Subcutaneous abdominal adipose tissue (tissue), 5 donors: ENCODE measurements around the gene LGALS8.
A peak's percentile ranks its signal among the peaks of the same experiment; 100 is the strongest.

Source experiments
- H3K27ac ChIP-seq: one replicate; pipeline ENCODE4 v1.7.0; 2013; ENCODE audit warnings: low read depth, mild to moderate bottlenecking, inconsistent platforms, low read length, moderate library complexity
- H3K27me3 ChIP-seq, 5 donors: one replicate each; pipeline ENCODE4 v1.7.0; 2013; ENCODE audit warnings: low read length in 5 of 5, inconsistent platforms in 1 of 5; ENCODE audit not compliant: control insufficient read depth in 5 of 5, insufficient read depth in 4 of 5
- H3K36me3 ChIP-seq, 5 donors: one replicate each; pipeline ENCODE4 v1.7.0; 2013; ENCODE audit warnings: low read length in 5 of 5; ENCODE audit not compliant: control insufficient read depth in 5 of 5, insufficient read depth in 5 of 5
- H3K4me1 ChIP-seq, 5 donors: one replicate each; pipeline ENCODE4 v1.7.0; 2013; ENCODE audit warnings: low read length in 5 of 5, mild to moderate bottlenecking in 3 of 5, moderate library complexity in 1 of 5; ENCODE audit not compliant: control insufficient read depth in 5 of 5, insufficient read depth in 5 of 5
- H3K4me3 ChIP-seq, 5 donors: one replicate each; pipeline ENCODE4 v1.7.0; 2013; ENCODE audit warnings: low read length in 5 of 5, low read depth in 1 of 5
- H3K9ac ChIP-seq, 5 donors: one replicate each; pipeline ENCODE4 v1.7.0; 2013; ENCODE audit warnings: low read length in 5 of 5, mild to moderate bottlenecking in 4 of 5, moderate library complexity in 3 of 5
- H3K9me3 ChIP-seq, 5 donors: one replicate each; pipeline ENCODE4 v1.7.0; 2013; ENCODE audit warnings: low read length in 5 of 5; ENCODE audit not compliant: control insufficient read depth in 5 of 5
- donor health status: healthy.
- donor health status: healthy.
- donor health status: healthy.
- donor health status: healthy.
- donor health status: healthy.

LGALS8 gene

GRCh38 chr1:236522937-236523703 lies 662 bp upstream of the LGALS8 start:
- peak overlapping the region; percentile 99 for H3K27ac ChIP-seq
- peaks cover 2 to 29% (median 14%) of the 10 kb centered on the region in 5 donors for H3K4me1 ChIP-seq
- H3K9ac ChIP-seq: peak overlapping the region; percentile 84 to 98 (median 95)
- peaks cover 11 to 16% (median 14%) of the 10 kb centered on the region in 5 donors for H3K36me3 ChIP-seq
- H3K9me3 ChIP-seq: no peaks in the 10 kb centered on the region
- no peaks in the 10 kb centered on the region for H3K27me3 ChIP-seq
- peak overlapping the region; percentile 83 to 95 (median 86) for H3K4me3 ChIP-seq

GRCh38 chr1:236524142-236524894 lies 536 bp downstream of the LGALS8 start:
- peaks cover 2 to 29% (median 14%) of the 10 kb centered on the region in 5 donors for H3K4me1 ChIP-seq
- H3K9me3 ChIP-seq: no peaks in the 10 kb centered on the region
- H3K4me3 ChIP-seq: peak overlapping the region; percentile 83 to 98 (median 92)
- H3K27ac ChIP-seq: peak overlapping the region; percentile 99
- no peaks in the 10 kb centered on the region for H3K27me3 ChIP-seq
- H3K36me3 ChIP-seq: peaks cover 11 to 16% (median 14%) of the 10 kb centered on the region in 5 donors
- peak overlapping the region; percentile 95 to 98 (median 96) for H3K9ac ChIP-seq

GRCh38 chr1:236524895-236525184 lies 1.1 kb downstream of the LGALS8 start:
- H3K9me3 ChIP-seq: no peaks in the 10 kb centered on the region
- peaks cover 2 to 29% (median 14%) of the 10 kb centered on the region in 5 donors for H3K4me1 ChIP-seq
- peak overlapping the region; percentile 95 to 98 (median 96) for H3K9ac ChIP-seq
- peaks cover 11 to 16% (median 14%) of the 10 kb centered on the region in 5 donors for H3K36me3 ChIP-seq
- H3K27me3 ChIP-seq: no peaks in the 10 kb centered on the region
- peak overlapping the region; percentile 83 to 98 (median 92) for H3K4me3 ChIP-seq
- H3K27ac ChIP-seq: peak overlapping the region; percentile 99

- H3K4me1 ChIP-seq: peaks cover 2 to 27% (median 11%) of the 10 kb centered on the region in 5 donors
- peaks cover 13 to 17% (median 14%) of the 10 kb centered on the region in 5 donors for H3K36me3 ChIP-seq
- peak overlapping the region; percentile 11 for H3K27ac ChIP-seq
Observed at GRCh38 chr1:236526079-236526478, 2.3 kb downstream of the LGALS8 start.

GRCh38 chr1:236530286-236530685 lies 6.5 kb downstream of the LGALS8 start:
- Histone ChIP-seq H3K9me3 (no peaks in the 10 kb centered on the region), H3K27ac (no peak overlapping the region), H3K27me3 (no peaks in the 10 kb centered on the region), H3K9ac (no peak overlapping the region), H3K4me1 (peaks cover 0 to 10% (median 3%) of the 10 kb centered on the region in 5 donors), H3K4me3 (no peak overlapping the region), H3K36me3 (peaks cover 15 to 36% (median 27%) of the 10 kb centered on the region in 5 donors)

More at GRCh38 chr1:236526079-236526478, 2.3 kb downstream of the LGALS8 start:
- peak overlapping the region in 1 of 5 donors; percentile 29 for H3K9ac ChIP-seq
- H3K9me3 ChIP-seq: no peaks in the 10 kb centered on the region
- H3K27me3 ChIP-seq: no peaks in the 10 kb centered on the region
- H3K4me3 ChIP-seq: no peak overlapping the region

- Histone ChIP-seq H3K4me1 (peaks cover 0 to 9% (median 3%) of the 10 kb centered on the region in 5 donors), H3K27me3 (no peaks in the 10 kb centered on the region), H3K9ac (no peak overlapping the region), H3K27ac (no peak overlapping the region), H3K4me3 (no peak overlapping the region), H3K36me3 (peaks cover 15 to 41% (median 32%) of the 10 kb centered on the region in 5 donors), H3K9me3 (no peaks in the 10 kb centered on the region)
Observed at GRCh38 chr1:236530959-236531358, 7.2 kb downstream of the LGALS8 start.

- no peaks in the 10 kb centered on the region for H3K9me3 ChIP-seq
- peaks cover 0 to 9% (median 3%) of the 10 kb centered on the region in 5 donors for H3K4me1 ChIP-seq
- H3K27ac ChIP-seq: no peak overlapping the region
- no peak overlapping the region for H3K4me3 ChIP-seq
- no peaks in the 10 kb centered on the region for H3K27me3 ChIP-seq
- H3K36me3 ChIP-seq: peaks cover 4 to 36% (median 29%) of the 10 kb centered on the region in 5 donors
- no peak overlapping the region for H3K9ac ChIP-seq
Observed at GRCh38 chr1:236532850-236533249, 9.1 kb downstream of the LGALS8 start.

GRCh38 chr1:236534151-236534651 lies 10.4 kb downstream of the LGALS8 start:
- peaks cover 12 to 49% (median 42%) of the 10 kb centered on the region in 5 donors for H3K36me3 ChIP-seq
- no peak overlapping the region for H3K4me3 ChIP-seq
- peaks cover 0 to 9% (median 3%) of the 10 kb centered on the region in 5 donors for H3K4me1 ChIP-seq
- no peak overlapping the region for H3K27ac ChIP-seq
- no peak overlapping the region for H3K9ac ChIP-seq
- no peaks in the 10 kb centered on the region for H3K27me3 ChIP-seq
- H3K9me3 ChIP-seq: no peaks in the 10 kb centered on the region

GRCh38 chr1:236535190-236535589 lies 11.4 kb downstream of the LGALS8 start:
- Histone ChIP-seq H3K36me3 (peaks cover 13 to 59% (median 50%) of the 10 kb centered on the region in 5 donors), H3K9me3 (no peaks in the 10 kb centered on the region), H3K4me3 (no peak overlapping the region), H3K4me1 (peaks cover 0 to 9% (median 3%) of the 10 kb centered on the region in 5 donors), H3K9ac (no peak overlapping the region), H3K27me3 (no peaks in the 10 kb centered on the region), H3K27ac (no peak overlapping the region)
